Measurements from ENCODE around the gene AIF1L. TPM values are rescaled to one million over a fixed set of nuclear protein-coding genes. Genes with fewer than 3 reads are reported as not detected.

The AIF1L gene
- 0.55 and 1.9 TPM in 2 replicates for total RNA-seq

GRCh38 chr9:131096269-131097125 lies at the start of gene AIF1L:
AIF1L (plus strand) TSS chr9:131096531; CDS start chr9:131096630, 99 bp downstream.

GRCh38 chr9:131125288-131126058 lies 29.1 kb downstream of the AIF1L start, which contains the start of gene NUP214:
NUP214 (plus strand) TSS chr9:131125586; CDS start chr9:131125705, 119 bp downstream.

Other genes with a start within 250 kb of the AIF1L start
- gene QRFP, start 199.7 kb upstream of the AIF1L start, total RNA-seq = not detected in 2 replicates
- gene FIBCD1, start 157.3 kb upstream of the AIF1L start, total RNA-seq = 0.08 and 1.1 TPM in 2 replicates
- gene LAMC3, start 87.4 kb upstream of the AIF1L start, total RNA-seq = 0.08 and 1.8 TPM in 2 replicates
- gene NUP214, start 29.1 kb downstream of the AIF1L start, total RNA-seq = 15.3 and 26.9 TPM in 2 replicates
- gene FAM78A, start 180.0 kb downstream of the AIF1L start, total RNA-seq = 0.49 and 0.62 TPM in 2 replicates
- 0.08 and 0.23 TPM in 2 replicates for gene PLPP7, start 193.2 kb downstream of the AIF1L start, total RNA-seq